CD4-positive, alpha-beta T cell (primary cell): ENCODE measurements around the gene GPR142. TPM values are rescaled to one million over a fixed set of nuclear protein-coding genes. Genes with fewer than 3 reads are reported as not detected.

ENCODE experiments used
- ATAC-seq: fragments of 200-7000 bp; cut with Tn5 transposase; one replicate; pipeline ENCODE4 v1.10.0; 2022; ENCODE audit warnings: mild to moderate bottlenecking; ENCODE audit not compliant: poor library complexity
- CTCF ChIA-PET: fragments of 350-600 bp; sonication (Branson Sonifier 250); formaldehyde crosslinking; loops from one replicate; lab custom pipeline; 2021; ENCODE audit warnings: antibody characterized with exemption, inconsistent platforms; lab: Charles Lee
- POLR2A ChIA-PET: fragments of 350-600 bp; sonication (Branson Sonifier 250); formaldehyde crosslinking; loops from one replicate; lab custom pipeline; 2021; ENCODE audit warnings: antibody characterized with exemption, inconsistent platforms; lab: Charles Lee
- DNase-seq, 14 experiments: peaks; one replicate each; pipeline ENCODE4 v3.0.0-alpha.2; 2013 to 2020; ENCODE audit warnings: mixed read lengths in 2 of 14
- H3K27ac ChIP-seq, 2 donors: one replicate each; pipeline versions ENCODE4 v1.5.1 to v1.7.0; 2013; ENCODE audit warnings: low read length in 2 of 2, low read depth in 1 of 2, mild to moderate bottlenecking in 1 of 2
- H3K27me3 ChIP-seq, 2 experiments: 1 replicate in 1 of 2; 2 replicates in 1 of 2; pipeline versions ENCODE4 v1.6.1 to v1.7.0; 2013; ENCODE audit warnings: low read length in 2 of 2, control low read depth in 1 of 2, mild to moderate bottlenecking in 1 of 2, moderate library complexity in 1 of 2; ENCODE audit not compliant: insufficient read depth in 2 of 2, control insufficient read depth in 1 of 2
- H3K36me3 ChIP-seq: one replicate; pipeline ENCODE4 v1.6.1; 2013; ENCODE audit warnings: low read length, control low read depth; ENCODE audit not compliant: insufficient read depth
- H3K4me1 ChIP-seq: one replicate; pipeline ENCODE4 v1.6.1; 2013; ENCODE audit warnings: low read length, control low read depth; ENCODE audit not compliant: insufficient read depth
- H3K4me3 ChIP-seq: one replicate; pipeline ENCODE4 v1.5.1; 2013; ENCODE audit warnings: mild to moderate bottlenecking, low read length, moderate library complexity
- H3K9me3 ChIP-seq, 2 experiments: 1 replicate in 1 of 2; 2 replicates in 1 of 2; pipeline versions ENCODE4 v1.6.1 to v1.7.0; 2013; ENCODE audit warnings: low read length in 2 of 2, mild to moderate bottlenecking in 2 of 2, control low read depth in 1 of 2, moderate library complexity in 1 of 2; ENCODE audit not compliant: control insufficient read depth in 1 of 2, insufficient read depth in 1 of 2
- H3K27ac Mint-ChIP-seq: one replicate; pipeline ENCODE4 v1.8.0; 2020; ENCODE audit warnings: mixed read lengths
- H3K27me3 Mint-ChIP-seq: one replicate; pipeline ENCODE4 v1.8.0; 2021; ENCODE audit warnings: mixed read lengths
- H3K36me3 Mint-ChIP-seq: one replicate; pipeline ENCODE4 v1.8.0; 2021; ENCODE audit warnings: low read depth, mixed read lengths
- H3K4me1 Mint-ChIP-seq: one replicate; pipeline ENCODE4 v1.8.0; 2021; ENCODE audit warnings: low read depth, mixed read lengths
- H3K4me3 Mint-ChIP-seq: one replicate; pipeline ENCODE4 v1.8.0; 2020; ENCODE audit warnings: mild to moderate bottlenecking, mixed read lengths
- H3K9me3 Mint-ChIP-seq: one replicate; pipeline ENCODE4 v1.8.0; 2020; ENCODE audit warnings: mixed read lengths
- CTCF ChIP-seq: fragments of 200-600 bp; IDR thresholded peaks from one replicate; pipeline ENCODE4 v1.8.0; 2022; ENCODE audit warnings: antibody characterized with exemption, mild to moderate bottlenecking
- intact Hi-C, 2 experiments: fragments of 100-400 bp; cut with DNase I in 1 of 2; cut with micrococcal nuclease in 1 of 2; formaldehyde crosslinking; loops; one replicate each; pipeline versions ENCODE4 v1.15.1 to v1.9.0; 2023 to 2025; cut with DNase I, micrococcal nuclease
- total RNA-seq, 174 experiments: library from RNA in 2 of 174; stranded (reverse) in 2 of 174; gene quantifications; one replicate each; pipeline ENCODE4 v1.2.3 and lab custom pipeline; 2021 to 2026

GPR142 gene
- total RNA-seq, 2 experiments from 2014 or later, result not detected

- Mint-ChIP-seq H3K36me3 (no peaks in the 10 kb centered on the region), H3K27me3 (peaks cover 65% of the 10 kb centered on the region), H3K27ac (no peak overlapping the region), H3K4me3 (no peak overlapping the region), H3K9me3 (no peaks in the 10 kb centered on the region), H3K4me1 (peaks cover 4% of the 10 kb centered on the region)
- Histone ChIP-seq H3K27me3 (peaks cover 54 to 75% of the 10 kb centered on the region in 2 experiments), H3K27ac (no peak overlapping the region), H3K4me1 (peaks cover 26% of the 10 kb centered on the region), H3K4me3 (no peak overlapping the region), H3K36me3 (no peaks in the 10 kb centered on the region), H3K9me3 (peaks cover 0 to 6% of the 10 kb centered on the region in 2 experiments)
- peak; percentile 30 for TF ChIP-seq CTCF
- intact Hi-C loops, result loop anchor here (5.0 kb wide), 1 partner anchor 52 kb away; no protein-coding TSS in a partner anchor
- ATAC-seq (peak; percentile 71), DNase-seq (peak in 11 of 14 experiments; percentile 30 to 70 (median 40))
- POLR2A ChIA-PET, result no interaction called here
- CTCF ChIA-PET, result no interaction called here
Observed at GRCh38 chr17:74354123-74354522, 13.2 kb upstream of the GPR142 start.

GRCh38 chr17:74354561-74354960 lies 12.7 kb upstream of the GPR142 start:
- CTCF ChIA-PET, result no interaction called here
- no peak overlapping the region for H3K4me3 ChIP-seq
- no peak for TF ChIP-seq CTCF
- ATAC-seq (no peak), DNase-seq (no peak)
- no peak overlapping the region for H3K27ac Mint-ChIP-seq
- no peaks in the 10 kb centered on the region for H3K9me3 Mint-ChIP-seq
- peaks cover 26% of the 10 kb centered on the region for H3K4me1 ChIP-seq
- H3K27ac ChIP-seq, result no peak overlapping the region
- POLR2A ChIA-PET, result no interaction called here
- H3K9me3 ChIP-seq, result peaks cover 0 to 6% of the 10 kb centered on the region in 2 experiments
- H3K4me1 Mint-ChIP-seq, result peaks cover 4% of the 10 kb centered on the region
- H3K36me3 Mint-ChIP-seq, result no peaks in the 10 kb centered on the region
- peaks cover 68% of the 10 kb centered on the region for H3K27me3 Mint-ChIP-seq
- intact Hi-C loops, result loop anchor here (5.0 kb wide), 1 partner anchor 52 kb away; no protein-coding TSS in a partner anchor
- H3K36me3 ChIP-seq, result no peaks in the 10 kb centered on the region
- peaks cover 55 to 75% of the 10 kb centered on the region in 2 experiments for H3K27me3 ChIP-seq
- H3K4me3 Mint-ChIP-seq, result no peak overlapping the region

GRCh38 chr17:74355065-74355464 lies 12.2 kb upstream of the GPR142 start:
- Histone ChIP-seq H3K4me1 (peaks cover 26% of the 10 kb centered on the region), H3K36me3 (no peaks in the 10 kb centered on the region), H3K27me3 (peaks cover 56 to 79% of the 10 kb centered on the region in 2 experiments), H3K27ac (no peak overlapping the region), H3K9me3 (peaks cover 0 to 11% of the 10 kb centered on the region in 2 experiments), H3K4me3 (no peak overlapping the region)
- Mint-ChIP-seq H3K27me3 (peaks cover 67% of the 10 kb centered on the region), H3K4me3 (no peak overlapping the region), H3K9me3 (no peaks in the 10 kb centered on the region), H3K27ac (no peak overlapping the region), H3K36me3 (no peaks in the 10 kb centered on the region), H3K4me1 (peaks cover 4% of the 10 kb centered on the region)
- POLR2A ChIA-PET, result no interaction called here
- intact Hi-C loops, result no loop called here
- DNase-seq (no peak), ATAC-seq (no peak)
- no peak for TF ChIP-seq CTCF
- CTCF ChIA-PET, result no interaction called here
